Stomach (tissue), 9 donors: ENCODE data around the gene ATG4D. TPM values are rescaled to one million over a fixed set of nuclear protein-coding genes. Genes with fewer than 3 reads are reported as not detected.

ENCODE experiments used
- DNase-seq, 2 donors: peaks; one replicate each; pipeline versions ENCODE4 v3.0.0 to v3.0.0-alpha.2; 2013 to 2019
- H3K27ac ChIP-seq, 5 donors: fragments of 200-600 bp in 4 of 5; sonication (generic) in 4 of 5; one replicate each; pipeline ENCODE4 v1.5.1; 2013 to 2019; ENCODE audit warnings: mild to moderate bottlenecking in 1 of 5, moderate library complexity in 1 of 5
- H3K27me3 ChIP-seq, 3 donors: fragments of 200-600 bp; sonication (generic); one replicate each; pipeline ENCODE4 v1.5.1; 2017 to 2019; ENCODE audit warnings: mixed run types in 1 of 3
- H3K36me3 ChIP-seq, 4 donors: fragments of 200-600 bp; sonication (generic); 1 replicate in 3 of 4; 2 replicates in 1 of 4; pipeline ENCODE4 v1.5.1; 2016 to 2019
- H3K4me1 ChIP-seq, 4 donors: fragments of 200-600 bp; sonication (generic); one replicate each; pipeline ENCODE4 v1.5.1; 2016 to 2019
- H3K4me3 ChIP-seq, 4 donors: fragments of 200-600 bp; sonication (generic) in 3 of 4; one replicate each; pipeline ENCODE4 v1.5.1; 2016 to 2019; ENCODE audit warnings: mild to moderate bottlenecking in 1 of 4
- H3K9me3 ChIP-seq, 4 donors: fragments of 200-600 bp; sonication (generic); one replicate each; pipeline ENCODE4 v1.5.1; 2016 to 2019
- EP300 ChIP-seq: sonication (generic); formaldehyde crosslinking; IDR thresholded peaks from one replicate; pipeline ENCODE4 v1.6.1; 2017; ENCODE audit warnings: antibody characterized with exemption
- POLR2A ChIP-seq, 4 donors: fragments of 450-650 bp; IDR thresholded peaks; one replicate each; pipeline ENCODE4 v1.6.1; 2016; ENCODE audit warnings: antibody characterized with exemption in 4 of 4, control low read depth in 2 of 4, mild to moderate bottlenecking in 1 of 4, moderate library complexity in 1 of 4
- POLR2AphosphoS5 ChIP-seq, 3 donors: sonication (generic); formaldehyde crosslinking; IDR thresholded peaks; one replicate each; pipeline ENCODE4 v1.6.1; 2016; ENCODE audit warnings: antibody characterized with exemption in 3 of 3
- WGBS, 5 donors: extraction: QIAGEN DNeasy Blood & Tissue Kit in 3 of 5; methylation state at CpG; one replicate each; pipeline versions ENCODE4 v1.1.5 to v1.1.7; 2013 to 2018; 5-methylcytosine and 5-hydroxymethylcytosine counted together
- intact Hi-C: fragments of 100-400 bp; cut with DNase I; formaldehyde crosslinking; loops from one replicate; pipeline ENCODE4 v1.15.1; 2023; ENCODE audit warnings: low total_unique reads
- polyA plus RNA-seq, 3 donors: library from polyadenylated mRNA; stranded (reverse); fragments of 200-250 nt; gene quantifications; one replicate each; pipeline ENCODE4 v1.2.3, GENCODE V29; 2013
- total RNA-seq, 5 donors: library from RNA; depleted of rRNA; stranded (reverse); fragments of >200 nt; gene quantifications; one replicate each; pipeline versions ENCODE4 v1.1.0 to v1.2.3, GENCODE V29; 2014 to 2016
- TF ChIP-seq, protein P1 (sequence below), 7 experiments: fragments of 450-650 bp in 4 of 7; fragments of 200-600 bp in 3 of 7; sonication (generic) in 3 of 7; IDR thresholded peaks; one replicate each; pipeline ENCODE4 v1.5.1; 2016 to 2019; ENCODE audit warnings: antibody characterized with exemption in 7 of 7, control low read depth in 2 of 7, mild to moderate bottlenecking in 1 of 7
- donor health status: healthy with polysubstance abuse.
- donor health status: Bipolar disorder and iron deficiency.
- donor health status: healthy.

The ATG4D gene
- total and polyA plus RNA-seq, 8 donors = 2.3 to 336 (median 26.7) TPM

DNA sequence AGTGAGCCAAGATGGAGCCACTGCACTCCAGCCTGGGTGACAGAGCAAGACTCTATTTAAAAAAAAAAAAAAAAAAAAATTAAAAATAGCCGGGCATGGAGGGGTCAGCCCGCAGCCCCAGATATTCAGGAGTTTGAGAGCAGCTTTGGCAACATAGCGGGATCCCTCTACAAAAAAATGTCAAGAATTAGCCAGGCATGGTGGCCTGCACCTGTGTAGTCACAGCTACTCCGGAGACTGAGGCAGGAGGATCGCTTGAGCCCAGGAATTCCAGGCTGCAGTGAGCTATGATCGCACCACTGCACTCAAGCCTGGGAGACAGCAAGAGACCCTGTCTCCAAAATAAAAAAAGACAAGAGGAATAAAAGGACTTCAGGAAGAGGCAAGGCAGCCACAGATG, 42.7 kb downstream of the ATG4D start:
- TF ChIP-seq POLR2AphosphoS5 (IDR thresholded peaks at IDR 0.05) (no peak), POLR2A (IDR thresholded peaks at IDR 0.05) (no peak), EP300 (no peak)
- TF ChIP-seq, protein P1, sequence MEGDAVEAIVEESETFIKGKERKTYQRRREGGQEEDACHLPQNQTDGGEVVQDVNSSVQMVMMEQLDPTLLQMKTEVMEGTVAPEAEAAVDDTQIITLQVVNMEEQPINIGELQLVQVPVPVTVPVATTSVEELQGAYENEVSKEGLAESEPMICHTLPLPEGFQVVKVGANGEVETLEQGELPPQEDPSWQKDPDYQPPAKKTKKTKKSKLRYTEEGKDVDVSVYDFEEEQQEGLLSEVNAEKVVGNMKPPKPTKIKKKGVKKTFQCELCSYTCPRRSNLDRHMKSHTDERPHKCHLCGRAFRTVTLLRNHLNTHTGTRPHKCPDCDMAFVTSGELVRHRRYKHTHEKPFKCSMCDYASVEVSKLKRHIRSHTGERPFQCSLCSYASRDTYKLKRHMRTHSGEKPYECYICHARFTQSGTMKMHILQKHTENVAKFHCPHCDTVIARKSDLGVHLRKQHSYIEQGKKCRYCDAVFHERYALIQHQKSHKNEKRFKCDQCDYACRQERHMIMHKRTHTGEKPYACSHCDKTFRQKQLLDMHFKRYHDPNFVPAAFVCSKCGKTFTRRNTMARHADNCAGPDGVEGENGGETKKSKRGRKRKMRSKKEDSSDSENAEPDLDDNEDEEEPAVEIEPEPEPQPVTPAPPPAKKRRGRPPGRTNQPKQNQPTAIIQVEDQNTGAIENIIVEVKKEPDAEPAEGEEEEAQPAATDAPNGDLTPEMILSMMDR (IDR thresholded peaks at IDR 0.05) = no peak
- WGBS, 5 donors = 28 to 55% (median 39%) methylated on average over 6 of the region's 6 CpGs
- peaks cover 0 to 8% (median 2%) of the 10 kb centered on the region in 4 donors for H3K36me3 ChIP-seq
- no peak for DNase-seq
- intact Hi-C loops = no loop called here
- H3K4me1 ChIP-seq = peaks cover 0 to 17% (median 8%) of the 10 kb centered on the region in 4 donors
- peak overlapping the region; percentile 46 to 62 (median 52) for H3K4me3 ChIP-seq
- peaks cover 0 to 30% (median 0%) of the 10 kb centered on the region in 3 donors for H3K27me3 ChIP-seq
- peak overlapping the region in 4 of 5 donors; percentile 70 to 83 (median 72) for H3K27ac ChIP-seq
- H3K9me3 ChIP-seq = no peaks in the 10 kb centered on the region

DNA sequence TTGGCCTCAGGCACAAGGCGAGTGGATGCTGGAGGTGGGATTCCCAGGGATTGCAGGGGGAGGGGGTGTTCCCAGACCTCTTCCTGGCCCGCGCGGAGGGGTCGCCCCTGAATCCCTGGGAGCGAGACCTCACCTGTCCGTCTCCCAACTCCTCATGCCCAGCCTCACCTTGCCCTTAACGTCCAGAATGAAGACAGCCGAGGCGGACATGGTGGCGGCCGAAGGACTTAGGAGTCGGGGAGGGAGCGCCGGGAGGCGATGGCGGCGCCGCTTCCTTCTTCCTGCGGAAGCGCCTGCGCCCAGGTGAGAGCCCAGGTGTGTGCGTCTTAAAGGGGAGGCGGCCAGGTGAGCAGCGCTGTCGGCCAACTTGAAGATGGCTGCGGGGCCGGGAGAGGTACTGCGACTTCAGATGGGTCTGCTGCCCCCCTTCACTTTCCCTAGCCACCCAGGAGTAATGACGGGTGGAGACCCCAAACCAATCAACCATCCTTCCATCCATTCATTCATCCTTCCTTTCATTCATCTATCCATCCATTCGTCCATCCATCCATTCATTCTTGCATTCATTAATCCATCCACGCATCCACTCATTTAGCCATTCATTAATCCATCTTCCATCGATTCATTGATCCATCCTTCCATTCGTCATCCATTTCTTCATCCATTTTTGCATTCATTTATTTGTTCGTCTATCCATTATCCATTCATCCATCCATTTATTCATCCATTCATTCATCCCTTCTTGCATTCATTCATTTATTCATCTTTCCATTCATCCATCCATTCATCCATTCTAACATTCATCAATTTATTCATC, 43.5 kb downstream of the ATG4D start, which contains the start of gene AP1M2:
Gene AP1M2, minus strand, starts transcription at position 291 of the 817 bp plus-strand sequence. Its CDS starts 81 bp downstream, at position 210.
- peak within 1 kb of the TSS; percentile 70 to 83 (median 72) for H3K27ac ChIP-seq
- intact Hi-C loops = no loop called here
- WGBS, 5 donors = 17 to 29% (median 18%) methylated on average over 27 to 35 of the region's 35 CpGs

DNA sequence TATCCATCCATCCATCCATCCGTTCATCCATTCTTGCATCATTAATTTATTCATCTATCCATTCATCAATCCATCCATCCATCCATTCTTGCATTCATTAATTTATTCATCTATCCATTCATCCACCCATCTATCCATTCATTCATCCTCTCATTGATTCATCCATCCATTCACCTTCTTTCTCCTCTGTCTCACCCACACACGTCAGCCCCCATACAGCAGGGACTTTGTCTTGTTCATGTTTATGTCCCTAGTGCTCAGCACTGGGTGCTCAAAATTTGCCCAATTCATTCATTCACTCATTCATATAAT, 44.1 kb downstream of the ATG4D start:
- Histone ChIP-seq H3K27me3 (peaks cover 0 to 30% (median 0%) of the 10 kb centered on the region in 3 donors), H3K36me3 (peaks cover 0 to 5% (median 0%) of the 10 kb centered on the region in 4 donors), H3K4me1 (peaks cover 0 to 10% (median 8%) of the 10 kb centered on the region in 4 donors), H3K27ac (no peak overlapping the region), H3K9me3 (no peaks in the 10 kb centered on the region), H3K4me3 (no peak overlapping the region)
- 87 to 95% (median 94%) methylated on average over 2 of the region's 2 CpGs for WGBS, 5 donors
- TF ChIP-seq, protein P1 (IDR thresholded peaks at IDR 0.05) = no peak
- no peak for TF ChIP-seq POLR2AphosphoS5 (IDR thresholded peaks at IDR 0.05)
- no peak for TF ChIP-seq EP300
- DNase-seq = no peak
- intact Hi-C loops = no loop called here

More for the DNA sequence above, 43.5 kb downstream of the ATG4D start, which contains the start of gene AP1M2:
- H3K9me3 ChIP-seq = no peaks in the 10 kb centered on the region
- H3K4me3 ChIP-seq = peak within 1 kb of the TSS; percentile 46 to 62 (median 52)
- H3K27me3 ChIP-seq = peaks cover 0 to 30% (median 0%) of the 10 kb centered on the region in 3 donors
- TF ChIP-seq EP300 (no peak), POLR2AphosphoS5 (IDR thresholded peaks at IDR 0.05) (peak in 2 of 3 donors; percentile 22 to 63)
- peak; percentile 67 to 84 for DNase-seq
- H3K36me3 ChIP-seq = peaks cover 0 to 5% (median 0%) of the 10 kb centered on the region in 4 donors
- peaks cover 0 to 10% (median 8%) of the 10 kb centered on the region in 4 donors for H3K4me1 ChIP-seq

DNA sequence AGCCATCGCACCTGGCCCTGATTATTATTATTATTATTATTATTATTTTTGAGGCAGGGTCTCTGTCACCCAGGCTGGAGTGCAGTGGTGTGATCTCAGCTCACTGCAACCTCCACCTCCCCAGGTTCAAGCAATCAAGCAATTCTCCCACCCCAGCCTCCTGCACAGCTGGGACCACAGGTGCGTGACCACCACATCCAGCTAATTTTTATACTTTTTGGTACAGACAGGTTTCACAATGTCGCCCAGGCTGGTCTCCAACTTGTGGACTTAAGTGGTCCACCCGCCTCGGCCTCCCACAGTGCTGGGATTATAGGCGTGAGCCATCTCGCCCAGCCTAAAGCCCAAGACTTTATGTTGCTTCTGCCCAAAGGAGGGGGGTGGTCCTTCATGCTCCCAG, 49.4 kb downstream of the ATG4D start:
- Histone ChIP-seq H3K4me1 (peaks cover 0 to 40% (median 31%) of the 10 kb centered on the region in 4 donors), H3K9me3 (no peaks in the 10 kb centered on the region), H3K27ac (peak overlapping the region in 3 of 5 donors; percentile 35 to 75 (median 36)), H3K4me3 (no peak overlapping the region), H3K36me3 (no peaks in the 10 kb centered on the region), H3K27me3 (peaks cover 0 to 12% (median 0%) of the 10 kb centered on the region in 3 donors)
- TF ChIP-seq POLR2AphosphoS5 (IDR thresholded peaks at IDR 0.05) = no peak
- no peak for TF ChIP-seq EP300
- TF ChIP-seq, protein P1 (IDR thresholded peaks at IDR 0.05) = no peak
- no peak for TF ChIP-seq POLR2A (IDR thresholded peaks at IDR 0.05)
- intact Hi-C loops = no loop called here
- no peak for DNase-seq
- whole genome bisulfite sequencing, 5 donors = 85 to 96% (median 95%) methylated on average over 7 of the region's 7 CpGs
